Prostate gland (tissue), 2 donors: Measurements from ENCODE around the gene GPHB5.

Source experiments
- CTCF ChIP-seq, 4 experiments: fragments of 200-600 bp in 2 of 4; fragments of 450-650 bp in 2 of 4; sonication (generic) in 2 of 4; IDR thresholded peaks; 1 replicate in 3 of 4; 2 replicates in 1 of 4; pipeline ENCODE4 v1.5.1; 2016 to 2019; ENCODE audit warnings: antibody characterized with exemption in 4 of 4, mild to moderate bottlenecking in 2 of 4, moderate library complexity in 2 of 4
- POLR2AphosphoS5 ChIP-seq: sonication (generic); formaldehyde crosslinking; IDR thresholded peaks from one replicate; pipeline ENCODE4 v1.6.1; 2017; ENCODE audit warnings: antibody characterized with exemption

- TF ChIP-seq CTCF (IDR thresholded peaks at IDR 0.05), result no peak
- TF ChIP-seq POLR2AphosphoS5, result no peak
Measured at GRCh38 chr14:63287666-63288483, 30.9 kb downstream of the GPHB5 start.
